GM21717 (cell line): Measurements from ENCODE around the gene GALNTL6.

Source experiments
- ATAC-seq: cut with Tn5 transposase; IDR thresholded peaks from one replicate; pipeline ENCODE4 v1.9.1; 2021; ENCODE audit warnings: mild to moderate bottlenecking, moderate library complexity; ENCODE audit not compliant: unreplicated experiment

The GALNTL6 gene

DNA sequence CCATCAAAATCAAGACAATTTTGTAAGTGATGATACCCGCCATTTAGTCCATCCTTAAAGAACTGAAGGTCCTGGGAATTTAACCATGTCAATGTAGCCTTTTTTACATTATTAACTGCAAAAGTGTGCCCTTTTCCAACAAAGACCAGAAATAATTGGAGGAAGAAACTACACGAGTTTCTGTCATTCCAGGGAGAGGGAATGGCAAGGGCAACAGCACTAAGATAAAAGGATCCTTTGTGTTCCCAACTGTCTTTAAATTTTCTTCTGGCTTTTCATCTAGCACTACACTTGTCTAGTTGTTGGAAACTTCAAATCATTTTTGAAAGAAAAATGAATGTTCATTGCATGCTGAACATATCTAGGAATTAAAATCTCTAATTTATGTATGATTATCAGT, 286.2 kb downstream of the GALNTL6 start:
- no peak for ATAC-seq

DNA sequence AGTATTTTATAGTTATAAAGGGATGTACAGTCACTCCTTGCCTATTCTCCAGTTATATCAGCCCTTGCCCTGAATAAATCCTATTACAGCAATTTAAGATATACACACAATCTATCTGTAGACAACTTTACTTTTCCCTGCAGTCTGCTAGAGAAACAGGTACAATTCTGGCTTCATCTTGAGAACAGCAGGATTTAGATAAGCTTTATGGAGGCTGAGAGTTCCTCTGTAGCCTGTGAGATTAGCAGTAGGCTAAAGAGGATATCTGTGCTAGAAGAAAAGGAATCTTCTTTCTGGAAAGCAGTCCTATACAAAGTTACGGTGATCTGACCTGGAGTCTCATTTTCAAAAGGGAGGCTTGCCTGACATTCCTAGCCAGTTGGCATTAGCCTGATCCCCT, 290.3 kb downstream of the GALNTL6 start:
- ATAC-seq: no peak

DNA sequence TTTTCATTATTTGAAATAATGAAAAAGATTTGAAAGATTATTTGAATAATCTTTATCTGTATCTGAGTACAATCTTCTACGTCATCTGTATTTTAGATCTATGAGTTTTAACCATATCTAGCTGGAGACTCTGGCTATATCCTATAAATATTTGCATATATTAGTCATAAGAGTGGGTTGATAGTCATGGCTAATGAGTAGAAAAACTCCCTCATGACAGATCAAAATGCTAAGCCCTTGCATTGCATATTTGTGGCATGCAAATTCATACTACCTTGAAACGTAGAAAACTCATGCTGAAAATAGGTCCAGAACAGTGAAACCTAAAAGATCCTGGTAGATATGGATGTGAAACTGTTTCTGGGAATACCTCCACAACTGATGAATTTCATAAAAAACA, 291.3 kb downstream of the GALNTL6 start:
- ATAC-seq: no peak

DNA sequence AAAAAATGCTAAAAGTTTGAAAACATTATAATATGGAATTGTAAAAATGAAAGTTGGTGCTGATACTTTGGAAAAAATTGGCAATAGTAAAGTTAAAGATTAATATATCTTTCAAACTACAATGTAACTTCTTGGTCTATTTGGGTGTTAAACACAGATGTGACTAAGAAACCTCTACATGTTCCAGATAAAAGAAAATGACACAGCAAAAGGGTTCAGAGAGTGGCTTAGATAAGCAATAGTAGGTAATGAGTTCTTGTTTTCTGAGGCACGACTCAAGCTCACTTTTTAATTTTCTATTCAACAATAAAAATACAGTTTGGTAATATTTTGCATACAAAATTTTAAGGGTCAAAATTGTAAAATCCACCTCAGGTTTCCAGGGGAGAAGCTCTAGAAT, 292.7 kb downstream of the GALNTL6 start:
- ATAC-seq: no peak

DNA sequence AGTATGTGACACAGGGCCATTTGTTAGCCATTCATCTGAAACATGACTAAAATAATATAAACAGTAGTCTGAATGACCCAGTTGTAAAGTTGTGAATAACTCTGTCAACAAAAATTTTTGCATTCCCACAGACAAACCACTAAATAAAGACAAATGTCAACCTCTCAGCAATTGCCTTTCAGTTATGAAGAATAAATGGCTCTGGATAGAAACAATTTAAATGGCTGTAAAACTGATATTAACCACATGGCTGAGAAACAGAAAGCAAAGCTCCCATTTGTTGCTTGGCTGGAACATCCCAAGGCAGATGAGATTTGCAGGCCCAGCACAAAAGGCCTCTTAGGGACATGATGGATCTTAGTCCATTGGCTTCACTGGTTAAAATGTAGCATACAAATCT, 296.3 kb downstream of the GALNTL6 start:
- ATAC-seq: no peak

DNA sequence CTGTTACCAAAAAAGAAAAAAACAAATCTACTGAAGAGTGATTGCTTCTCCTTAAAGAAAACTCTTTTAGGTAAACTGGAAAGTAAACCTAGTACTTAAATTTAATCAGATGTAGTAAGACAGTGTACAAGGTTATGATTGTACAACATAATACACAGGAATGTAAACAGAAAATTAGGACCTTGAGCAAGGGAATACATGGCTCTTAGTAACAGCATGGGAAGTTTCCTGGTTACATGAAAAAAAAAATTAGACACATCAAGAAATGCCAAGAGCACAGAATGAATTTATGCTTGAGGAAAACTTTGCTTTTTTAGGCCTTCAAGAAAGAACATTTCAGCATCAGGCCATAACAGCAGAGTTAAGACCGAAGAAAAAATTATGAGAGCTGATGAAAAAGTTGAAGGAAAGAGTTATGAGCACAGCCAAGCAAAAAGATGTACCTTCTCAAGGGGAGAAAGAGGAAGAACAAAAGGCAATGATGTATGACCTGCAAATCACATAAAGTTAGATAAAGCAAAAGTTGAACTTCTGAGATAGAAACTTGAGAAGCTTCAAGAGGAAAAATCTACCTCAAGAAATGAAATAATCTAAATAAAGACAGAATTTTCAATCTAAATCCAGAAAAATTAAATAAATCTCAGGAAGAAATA, 311.6 kb downstream of the GALNTL6 start:
- no peak for ATAC-seq

DNA sequence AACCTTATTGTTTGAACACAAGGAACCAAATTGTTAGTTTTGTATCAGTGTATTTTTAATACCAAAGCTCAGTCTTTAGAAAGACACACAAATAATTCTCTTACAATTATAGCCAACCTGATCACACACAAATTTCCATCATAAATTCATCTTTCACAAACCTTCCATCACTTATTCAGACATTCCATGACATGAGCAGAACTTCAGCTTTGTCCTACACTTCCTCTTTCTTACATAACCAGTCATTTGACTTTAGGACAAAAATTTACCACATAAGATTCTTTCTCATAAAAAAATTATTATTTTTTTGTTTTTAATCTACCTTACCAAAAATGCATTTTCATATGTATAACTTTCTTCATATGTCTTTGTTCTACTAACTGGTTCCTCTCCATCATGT, 312.2 kb downstream of the GALNTL6 start:
- ATAC-seq: no peak

DNA sequence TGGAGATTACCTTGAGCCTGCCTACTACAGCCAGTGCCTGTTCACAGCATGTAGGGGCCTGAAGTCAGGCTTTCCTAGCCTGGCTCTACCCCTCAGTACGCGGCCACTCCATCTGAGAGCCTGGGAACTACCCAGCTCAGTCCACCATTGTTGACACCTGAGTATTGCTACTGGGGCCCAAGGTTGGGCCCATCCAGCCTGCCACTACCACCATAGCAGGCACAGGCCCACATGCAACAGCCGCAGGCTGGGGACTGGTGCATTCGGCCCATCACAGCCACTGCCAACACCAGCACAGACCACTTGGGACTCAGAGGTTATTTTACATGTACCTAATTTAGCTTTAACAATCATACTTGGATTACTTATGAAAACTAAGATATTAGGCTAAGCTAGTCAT, 314.0 kb downstream of the GALNTL6 start:
- no peak for ATAC-seq

DNA sequence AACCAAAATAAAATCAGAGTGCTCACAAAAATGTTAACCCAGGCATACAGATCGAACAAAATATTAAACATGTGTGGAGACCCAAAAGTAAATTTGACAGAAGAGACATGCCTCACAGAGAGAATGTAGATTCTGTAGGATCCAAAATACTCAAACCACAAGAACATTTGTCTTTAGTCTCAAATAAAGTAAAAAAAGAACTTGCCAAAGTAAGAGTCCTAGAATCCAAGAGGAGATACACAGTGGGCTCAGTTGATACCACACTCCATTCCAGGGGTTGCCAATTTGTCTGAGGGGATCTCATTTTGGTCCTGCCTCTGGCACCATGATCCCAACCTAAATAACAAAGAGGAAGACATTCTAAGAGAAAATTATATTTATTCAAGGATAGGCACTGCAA, 316.4 kb downstream of the GALNTL6 start:
- no peak for ATAC-seq

DNA sequence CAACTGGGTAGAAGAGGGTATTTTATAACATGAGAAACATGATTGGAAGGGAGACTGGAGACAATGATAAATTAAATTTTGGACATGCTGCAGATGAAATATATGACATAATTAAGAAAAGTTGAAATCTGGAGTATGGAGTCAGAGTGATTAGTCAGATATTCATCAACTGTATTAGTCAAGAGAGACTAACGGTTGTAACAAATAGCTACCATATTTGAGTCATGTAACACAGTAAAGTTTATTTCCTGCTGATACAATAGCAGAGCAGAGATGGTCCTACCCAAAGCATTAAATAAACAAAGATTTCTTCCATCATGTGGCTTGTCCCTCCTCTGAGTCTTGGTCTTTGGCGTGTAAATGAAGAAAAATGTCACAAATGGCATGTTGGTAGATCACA, 321.3 kb downstream of the GALNTL6 start:
- no peak for ATAC-seq

DNA sequence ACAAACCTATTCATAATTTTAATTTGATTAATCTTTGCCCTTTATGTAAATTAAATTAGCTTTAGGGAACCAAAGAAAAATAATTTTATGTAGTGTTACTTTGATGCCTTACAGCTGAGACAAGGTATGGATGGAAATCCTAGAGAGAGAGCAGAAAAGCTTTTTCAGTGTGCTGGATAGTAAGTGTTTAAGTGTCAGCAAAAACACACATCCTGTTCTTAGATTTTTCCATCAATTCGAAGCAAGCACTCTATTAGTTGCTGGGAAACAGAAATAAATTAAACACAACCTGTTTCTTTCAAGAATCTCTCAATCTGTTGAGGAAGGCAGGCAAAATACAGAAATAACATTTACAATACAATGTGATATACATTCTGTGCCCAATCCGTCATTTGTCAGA, 327.8 kb downstream of the GALNTL6 start:
- ATAC-seq: no peak

DNA sequence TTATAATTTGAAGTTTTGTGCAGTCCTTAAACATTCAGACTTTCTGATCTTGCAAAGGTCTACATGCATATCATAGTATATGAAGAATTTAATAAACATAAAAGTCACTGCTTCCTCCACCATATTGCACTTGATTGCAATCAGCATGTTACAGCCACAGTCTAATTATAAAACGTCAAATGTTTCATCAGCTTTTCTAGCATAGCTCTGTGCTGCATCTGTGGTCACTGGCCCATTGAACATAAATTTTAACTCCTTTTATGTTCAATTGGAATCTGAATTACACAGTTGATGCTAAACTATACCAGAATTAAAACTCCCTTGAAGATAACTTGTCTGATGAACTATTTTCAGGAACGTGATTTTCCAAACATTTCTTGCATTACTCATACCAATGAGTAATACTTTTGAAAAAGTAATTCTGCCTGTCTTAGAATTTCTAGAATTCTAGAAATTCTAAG, 329.1 kb downstream of the GALNTL6 start:
- ATAC-seq: no peak

DNA sequence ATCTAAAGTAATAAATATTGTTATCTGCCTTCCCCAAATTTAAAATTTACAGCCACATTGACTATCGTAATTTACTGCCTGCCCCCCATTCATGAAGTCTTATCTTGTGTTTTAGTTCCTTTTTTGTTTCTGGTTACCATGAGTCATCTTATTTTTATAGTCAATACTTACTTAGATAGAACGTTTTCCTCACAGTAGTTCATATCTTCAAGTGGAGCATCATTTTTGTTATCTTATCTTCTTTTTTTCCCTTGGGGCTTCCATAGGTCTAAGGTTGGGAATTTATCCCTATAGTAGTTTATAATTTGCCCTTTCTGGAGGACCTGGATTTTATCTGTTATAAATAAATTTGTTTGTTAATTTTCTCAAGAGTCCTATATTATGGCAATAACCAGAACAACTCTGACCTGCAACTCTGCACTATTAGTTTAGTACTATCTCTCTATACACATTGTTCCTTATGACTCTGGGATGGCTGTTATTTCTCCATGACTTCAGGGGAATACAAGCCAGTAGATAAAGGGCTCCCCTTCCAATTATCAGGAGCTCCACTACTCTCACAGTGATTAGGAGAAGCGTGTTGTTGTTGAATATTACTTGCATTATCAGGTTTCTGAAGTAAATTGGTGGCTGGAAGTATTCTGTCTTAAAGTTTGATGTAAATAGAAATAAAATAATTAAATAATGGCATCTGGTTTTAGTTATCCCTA, 330.6 kb downstream of the GALNTL6 start:
- ATAC-seq: no peak

DNA sequence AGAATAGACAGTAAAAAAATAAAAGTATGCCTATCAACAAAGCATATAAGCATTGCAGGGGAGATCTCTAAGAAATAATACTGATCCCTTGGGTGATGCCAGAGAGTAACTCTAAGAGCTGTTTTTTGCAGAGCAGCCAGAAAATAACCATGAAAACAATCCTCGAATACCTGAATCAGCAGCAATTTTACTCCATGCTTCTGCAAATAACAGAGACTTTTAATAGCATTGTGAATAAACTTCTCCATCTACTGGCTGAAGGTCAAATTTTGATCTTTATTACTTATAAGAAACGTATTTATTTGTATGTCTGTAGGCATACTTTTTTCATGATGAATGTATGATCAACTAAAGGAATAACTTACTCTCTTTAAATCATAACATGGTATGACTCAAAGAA, 334.5 kb downstream of the GALNTL6 start:
- no peak for ATAC-seq

DNA sequence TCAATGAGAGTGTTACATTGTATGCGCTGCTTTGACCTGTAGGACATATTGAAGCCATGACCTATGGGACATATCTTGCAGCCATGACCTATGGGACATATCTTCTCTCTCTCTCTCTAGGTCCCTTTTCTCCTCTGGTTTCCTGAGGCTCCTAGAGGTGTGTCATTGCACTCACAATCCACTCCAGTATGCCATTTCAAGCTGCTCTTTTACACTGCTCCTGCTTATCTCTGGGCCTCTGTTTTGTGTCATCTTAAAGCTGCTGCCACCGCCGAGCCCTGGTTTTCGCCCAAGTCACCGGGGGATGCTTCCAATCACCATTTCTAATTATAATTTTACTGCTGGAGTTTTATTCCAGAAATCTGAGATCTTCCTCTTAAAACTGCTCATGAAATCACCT, 336.1 kb downstream of the GALNTL6 start:
- ATAC-seq: no peak

DNA sequence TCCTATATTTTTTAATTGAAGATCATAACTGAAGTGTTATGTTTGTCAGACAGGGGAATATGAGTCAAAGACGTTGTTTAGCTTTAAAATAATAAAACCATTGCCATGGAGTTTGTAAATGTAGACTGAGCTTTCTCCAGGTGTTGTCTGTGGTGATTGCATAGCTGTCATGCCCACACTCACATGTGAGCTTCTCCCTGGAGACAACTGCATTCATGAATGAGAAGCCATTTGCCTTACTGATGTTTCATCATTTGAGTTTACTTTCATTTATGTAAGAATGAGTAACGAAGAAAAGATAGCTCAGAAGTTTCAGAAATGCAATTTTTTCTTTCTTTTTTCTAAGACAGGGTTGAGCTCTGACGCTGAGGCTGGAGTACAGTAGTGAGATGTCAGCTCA, 339.1 kb downstream of the GALNTL6 start:
- no peak for ATAC-seq

DNA sequence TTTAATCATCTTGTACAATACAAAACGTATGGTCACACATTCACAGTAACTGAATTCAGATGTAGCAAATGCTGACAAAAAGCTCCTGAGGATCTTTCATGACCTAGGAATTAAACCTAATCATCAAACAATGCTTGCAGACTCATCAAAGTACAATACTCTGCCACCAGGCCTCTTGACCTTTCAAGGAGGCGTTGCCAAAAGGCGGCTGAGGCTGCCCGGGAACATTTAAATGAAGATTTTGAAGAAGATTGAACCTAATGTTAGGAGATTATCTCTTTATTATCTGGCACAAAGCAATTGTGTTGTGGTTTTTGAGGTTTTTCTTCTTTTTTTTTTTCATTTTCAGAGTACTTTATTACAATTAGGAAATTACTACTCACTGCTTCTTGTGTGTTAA, 340.5 kb downstream of the GALNTL6 start:
- ATAC-seq: no peak

DNA sequence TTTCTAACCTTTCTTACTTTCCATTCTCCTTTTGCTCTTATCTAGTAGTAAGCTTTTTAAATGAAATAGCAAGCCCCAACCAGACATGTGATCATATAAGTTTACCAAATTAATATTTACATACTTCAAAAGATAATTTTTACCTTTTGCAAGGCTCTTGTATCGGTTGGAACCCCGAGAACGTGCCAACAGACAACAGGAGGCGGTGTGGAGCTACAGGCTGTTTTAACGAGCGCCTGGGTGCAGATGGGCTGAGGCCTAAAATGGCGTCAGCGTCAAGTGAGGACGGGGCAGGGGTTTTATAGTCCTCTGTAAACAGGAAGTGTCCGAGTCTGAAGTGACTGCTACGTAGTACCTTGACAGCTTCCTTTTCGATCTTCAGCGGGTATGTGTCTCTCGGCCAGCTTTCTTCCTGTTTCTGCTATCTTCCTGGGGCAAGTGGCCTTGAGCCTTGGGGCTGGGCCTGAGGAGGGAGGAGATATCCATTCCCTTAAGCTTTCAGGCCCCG, 342.7 kb downstream of the GALNTL6 start:
- ATAC-seq: no peak

DNA sequence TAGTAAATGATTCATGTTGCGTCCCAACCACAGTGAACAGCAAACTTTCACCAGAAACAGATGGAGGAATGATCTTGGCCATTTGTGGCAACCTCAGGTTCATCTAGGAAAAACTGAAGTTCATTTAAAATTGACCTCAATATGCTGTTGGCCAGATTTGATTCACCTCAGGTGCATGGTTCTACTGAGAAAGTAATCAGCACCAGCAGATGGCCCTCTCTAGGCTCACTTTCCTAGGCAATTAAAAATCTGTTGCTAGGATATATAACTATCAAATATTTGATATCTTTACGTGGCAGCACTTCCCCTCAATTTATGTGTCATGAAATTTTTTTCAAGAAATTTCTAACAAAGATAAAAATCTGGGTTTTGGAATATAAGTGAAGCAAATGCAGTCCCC, 344.7 kb downstream of the GALNTL6 start:
- no peak for ATAC-seq

DNA sequence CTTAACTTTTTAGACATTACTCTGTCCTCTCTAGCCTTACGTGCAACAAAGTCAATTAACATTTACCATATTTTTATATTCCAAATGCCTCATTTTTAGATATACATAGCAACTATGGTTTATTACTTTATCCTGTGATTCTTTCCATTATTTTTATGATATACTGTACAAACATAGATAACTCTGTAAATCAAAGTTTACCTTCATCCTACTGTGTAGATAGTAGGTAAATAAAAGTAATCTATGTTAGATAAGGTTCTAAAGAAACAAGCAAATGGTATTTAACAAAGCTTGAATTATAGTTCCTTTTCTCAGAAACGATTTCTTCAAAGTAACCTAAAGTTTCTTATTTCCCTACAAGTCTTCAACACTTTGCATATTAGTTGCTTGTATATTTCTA, 350.0 kb downstream of the GALNTL6 start:
- no peak for ATAC-seq

DNA sequence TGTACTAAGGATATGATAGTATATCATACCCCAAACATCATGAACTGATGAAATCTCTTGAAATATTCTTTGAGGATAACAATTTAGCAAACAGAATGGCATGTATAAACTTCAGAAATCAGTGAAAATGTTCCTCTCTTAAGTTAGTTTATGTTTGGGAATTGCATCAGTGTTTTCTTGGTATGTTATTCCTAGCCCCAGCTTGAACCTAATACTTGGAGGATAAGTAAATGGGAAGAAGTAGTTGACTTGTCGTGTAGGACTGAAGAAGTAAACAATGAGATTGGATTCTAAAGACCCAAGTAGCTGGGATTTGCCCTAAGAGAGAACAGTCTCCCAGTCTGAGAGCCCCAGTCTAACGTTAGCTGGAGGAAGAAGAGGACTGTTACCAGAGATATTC, 355.7 kb downstream of the GALNTL6 start:
- ATAC-seq: no peak

DNA sequence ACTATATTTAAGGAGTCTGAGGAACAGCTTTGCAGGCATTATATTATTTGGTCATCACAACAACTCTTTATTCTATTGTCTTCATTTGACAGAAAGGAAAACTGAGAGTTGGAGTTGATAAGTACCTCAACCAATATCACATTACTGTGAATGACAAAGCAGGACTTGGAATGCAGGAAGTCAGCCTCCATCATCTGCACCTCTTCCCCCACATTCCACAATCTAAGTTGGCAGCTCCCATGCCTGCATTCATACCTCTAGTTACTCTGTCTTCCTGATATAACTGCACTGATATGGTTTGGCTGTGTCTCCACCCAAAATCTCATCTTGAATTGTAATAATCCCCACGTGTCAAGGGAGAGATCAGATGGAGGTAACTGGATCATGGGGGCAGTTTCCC, 356.7 kb downstream of the GALNTL6 start:
- no peak for ATAC-seq

DNA sequence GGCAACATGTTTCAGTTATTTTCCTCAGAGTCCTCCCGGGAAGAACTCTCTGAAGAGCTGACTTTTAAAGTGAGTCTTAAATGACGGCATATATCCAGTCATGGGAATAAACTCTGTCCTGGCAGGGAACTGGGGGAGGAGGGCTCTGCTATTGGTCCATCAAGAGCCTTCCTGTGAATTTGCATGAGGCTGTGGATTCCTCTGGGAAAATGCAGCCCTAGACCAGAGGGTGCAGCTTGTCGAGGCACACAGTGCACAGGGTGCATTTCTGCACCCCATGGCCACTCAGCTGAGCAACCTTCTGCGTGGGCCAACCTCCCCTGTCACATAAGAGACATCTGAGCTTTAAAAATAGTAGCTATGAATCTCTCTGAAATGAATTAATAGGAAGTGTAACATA, 360.0 kb downstream of the GALNTL6 start:
- ATAC-seq: no peak
